Adipose tissue (tissue), 3 donors: Measurements from ENCODE around the gene ALG5. TPM values are rescaled to one million over a fixed set of nuclear protein-coding genes. Genes with fewer than 3 reads are reported as not detected.

Experiments used
- H3K27ac ChIP-seq: one replicate; pipeline ENCODE4 v1.5.1; 2013; ENCODE audit warnings: low read depth, low read length
- WGBS, 3 donors: extraction: QIAGEN DNeasy Blood & Tissue Kit; methylation state at CpG; one replicate each; pipeline ENCODE4 v1.1.7; 2013; 5-methylcytosine and 5-hydroxymethylcytosine counted together
- polyA plus RNA-seq, 3 donors: library from polyadenylated mRNA; stranded (reverse); fragments of 200-250 nt; gene quantifications; one replicate each; pipeline ENCODE4 v1.2.3, GENCODE V29; 2013
- donor health status: healthy with polysubstance abuse.
- donor health status: Bipolar disorder and iron deficiency.
- donor health status: healthy.

Gene ALG5
- polyA plus RNA-seq, 3 donors = 40.2 to 73.4 (median 41.9) TPM

GRCh38 chr13:36919833-36920615 is 79.1 kb downstream of the ALG5 start, which contains the start of gene SMAD9:
TSS of gene SMAD9 (minus strand) at chr13:36920238. CDS start at chr13:36879689, 40,549 bp downstream.
- H3K27ac ChIP-seq = no peak within 1 kb of the TSS
- WGBS, 3 donors = 1% methylated on average over 66 to 92 of the region's 104 CpGs

GRCh38 chr13:36919171-36919832 is 79.8 kb downstream of the ALG5 start:
- 0 to 1% (median 1%) methylated on average over 44 to 51 of the region's 51 CpGs for WGBS, 3 donors
- H3K27ac ChIP-seq = no peak overlapping the region

- WGBS, 3 donors = 34 to 41% (median 38%) methylated on average over 12 of the region's 12 CpGs
- no peak overlapping the region for H3K27ac ChIP-seq
Measured at GRCh38 chr13:36918246-36919131, 80.7 kb downstream of the ALG5 start.

GRCh38 chr13:36917311-36917710 is 81.8 kb downstream of the ALG5 start:
- H3K27ac ChIP-seq = no peak overlapping the region
- WGBS, 3 donors = 75 to 80% (median 78%) methylated on average over 3 of the region's 3 CpGs

GRCh38 chr13:36915896-36916640 is 83.1 kb downstream of the ALG5 start:
- 91 to 95% (median 93%) methylated on average over 6 of the region's 6 CpGs for WGBS, 3 donors
- no peak overlapping the region for H3K27ac ChIP-seq

GRCh38 chr13:36915106-36915505 is 84.0 kb downstream of the ALG5 start:
- no peak overlapping the region for H3K27ac ChIP-seq
- WGBS, 3 donors = 68 to 73% (median 73%) methylated on average over 5 of the region's 5 CpGs

GRCh38 chr13:36914648-36915047 is 84.5 kb downstream of the ALG5 start:
- 84 to 95% (median 90%) methylated on average over 4 of the region's 4 CpGs for WGBS, 3 donors
- H3K27ac ChIP-seq = no peak overlapping the region

- no peak overlapping the region for H3K27ac ChIP-seq
Measured at GRCh38 chr13:36913463-36913862, 85.7 kb downstream of the ALG5 start.

- 65% methylated on average over 2 of the region's 2 CpGs for WGBS, 3 donors
- H3K27ac ChIP-seq = no peak overlapping the region
Measured at GRCh38 chr13:36912973-36913372, 86.2 kb downstream of the ALG5 start.

- no peak overlapping the region for H3K27ac ChIP-seq
Measured at GRCh38 chr13:36912369-36912768, 86.8 kb downstream of the ALG5 start.

GRCh38 chr13:36910545-36910944 is 88.6 kb downstream of the ALG5 start:
- no peak overlapping the region for H3K27ac ChIP-seq
- 96 to 100% (median 98%) methylated on average over 1 of the region's 1 CpG for WGBS, 3 donors

- no peak overlapping the region for H3K27ac ChIP-seq
- 81 to 93% (median 92%) methylated on average over 2 of the region's 2 CpGs for WGBS, 3 donors
Measured at GRCh38 chr13:36907821-36908220, 91.3 kb downstream of the ALG5 start.

- 94 to 96% (median 96%) methylated on average over 4 of the region's 4 CpGs for WGBS, 3 donors
- H3K27ac ChIP-seq = no peak overlapping the region
Measured at GRCh38 chr13:36907266-36907665, 91.9 kb downstream of the ALG5 start.

- WGBS, 3 donors = 91 to 93% (median 92%) methylated on average over 5 of the region's 5 CpGs
- no peak overlapping the region for H3K27ac ChIP-seq
Measured at GRCh38 chr13:36905944-36906343, 93.2 kb downstream of the ALG5 start.

GRCh38 chr13:36903925-36904595 is 95.1 kb downstream of the ALG5 start:
- H3K27ac ChIP-seq = no peak overlapping the region
- 43 to 91% (median 89%) methylated on average over 8 of the region's 8 CpGs for WGBS, 3 donors
